ENCODE measurements around the gene OXSR1.
"Not testable (repeated sequence)": the region's sequence is repeated elsewhere in the genome, so short reads cannot be mapped to it uniquely, and the experiment has no call there.

OXSR1 gene

DNA sequence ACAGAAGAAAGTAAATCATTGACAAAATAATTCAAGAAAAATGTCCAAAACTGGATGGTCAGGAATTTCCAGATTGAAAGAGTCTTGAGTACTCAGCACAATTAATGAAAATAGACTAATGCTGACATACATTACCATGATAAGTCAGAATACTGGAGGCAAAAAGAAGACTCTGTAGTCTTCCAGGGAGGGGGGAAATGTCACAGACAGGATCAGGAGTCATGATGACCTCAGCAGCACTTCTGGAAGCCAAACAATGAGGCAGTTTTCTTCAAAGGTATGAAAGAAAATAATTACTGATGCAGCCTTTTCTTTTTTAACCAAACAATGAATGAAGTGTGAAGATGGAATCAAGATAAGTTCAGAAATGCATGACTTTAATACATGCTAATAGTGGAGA lies 70.1 kb downstream of the OXSR1 start:
- no peak for DNase-seq

GRCh38 chr3:38238416-38239008 lies 73.2 kb downstream of the OXSR1 start:
- no peak for DNase-seq

DNA sequence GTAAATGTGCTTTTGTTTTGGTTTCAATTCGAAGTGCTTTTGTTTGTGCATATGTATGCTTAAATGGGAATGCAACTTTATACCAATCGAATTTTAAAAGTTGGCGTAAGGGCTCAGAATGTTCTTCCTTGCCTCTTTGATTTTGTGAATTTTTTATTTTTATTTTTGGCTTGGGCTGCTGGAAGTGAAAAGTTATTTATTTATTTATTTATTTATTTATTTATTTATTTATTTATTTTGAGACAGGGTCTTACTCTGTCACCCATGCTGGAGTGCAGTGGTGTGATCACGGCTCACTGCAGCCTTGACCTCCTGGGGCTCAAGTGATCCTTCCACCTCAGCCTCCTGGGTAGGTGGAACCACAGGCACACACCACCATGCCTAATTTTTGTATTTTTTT lies 77.5 kb downstream of the OXSR1 start:
- DNase-seq: not testable (repeated sequence)

DNA sequence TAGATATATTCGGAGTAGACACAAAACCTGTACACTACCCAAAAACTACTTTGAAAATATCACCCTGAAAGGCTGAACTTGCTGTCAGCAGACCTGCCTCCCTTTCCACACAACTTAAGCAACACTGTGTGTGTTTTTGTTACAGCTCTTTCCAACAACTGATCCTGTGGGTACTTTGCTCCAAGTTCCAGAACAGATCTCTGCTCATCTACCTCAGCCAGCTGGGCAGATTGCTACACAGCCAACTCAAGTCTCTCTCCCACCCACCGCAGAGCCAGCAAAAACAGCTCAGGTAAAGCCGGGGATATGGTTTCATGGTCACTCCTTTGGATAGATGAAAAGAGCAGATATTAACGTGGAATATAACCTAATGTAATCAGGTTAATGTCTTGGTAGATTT lies 80.6 kb downstream of the OXSR1 start:
- no peak for DNase-seq

GRCh38 chr3:38247366-38248035 lies 82.2 kb downstream of the OXSR1 start:
- DNase-seq: no peak

GRCh38 chr3:38250198-38250597 lies 84.9 kb downstream of the OXSR1 start:
- no peak for DNase-seq

GRCh38 chr3:38251197-38251596 lies 85.9 kb downstream of the OXSR1 start:
- DNase-seq: no peak

DNA sequence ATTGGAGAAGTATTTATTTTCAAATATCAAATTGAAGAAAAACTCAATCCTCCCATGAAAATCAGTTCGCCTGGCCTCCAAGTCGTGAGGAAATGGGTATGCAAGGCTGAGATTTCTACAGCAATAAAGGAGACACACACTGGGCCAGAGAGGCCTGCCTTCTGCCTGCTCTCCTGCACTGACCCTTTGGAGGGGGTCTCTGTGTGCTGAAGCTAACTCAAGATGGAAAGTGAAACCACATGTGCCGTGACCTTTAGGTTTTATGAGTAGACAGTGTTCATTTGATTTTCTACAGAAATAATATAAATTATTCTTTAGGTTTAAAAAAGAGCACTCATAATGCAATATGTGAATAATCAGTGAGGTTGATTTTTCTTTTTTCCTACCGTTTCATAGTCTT lies 88.4 kb downstream of the OXSR1 start:
- no peak for DNase-seq

GRCh38 chr3:38254872-38255271 lies 89.5 kb downstream of the OXSR1 start:
- DNase-seq: no peak

DNA sequence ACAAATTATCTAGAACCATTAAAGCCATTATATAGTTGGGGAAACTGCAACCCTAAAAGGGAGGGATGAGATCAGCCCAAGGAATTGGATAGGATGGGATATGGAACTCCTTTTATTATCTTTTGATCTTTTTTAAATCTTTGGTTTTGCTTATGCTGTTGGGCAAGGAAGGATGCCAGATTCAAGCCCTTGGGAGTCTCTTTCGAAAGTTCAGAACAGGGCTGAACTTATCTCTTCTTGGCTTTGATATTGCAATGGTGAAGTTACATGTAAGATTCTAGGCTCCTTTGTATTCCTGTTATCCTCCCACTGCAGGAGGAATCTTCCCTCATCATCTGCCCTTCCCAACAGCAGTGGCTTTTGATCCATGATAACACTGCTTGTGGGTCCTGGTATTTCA lies 90.3 kb downstream of the OXSR1 start:
- no peak for DNase-seq

DNA sequence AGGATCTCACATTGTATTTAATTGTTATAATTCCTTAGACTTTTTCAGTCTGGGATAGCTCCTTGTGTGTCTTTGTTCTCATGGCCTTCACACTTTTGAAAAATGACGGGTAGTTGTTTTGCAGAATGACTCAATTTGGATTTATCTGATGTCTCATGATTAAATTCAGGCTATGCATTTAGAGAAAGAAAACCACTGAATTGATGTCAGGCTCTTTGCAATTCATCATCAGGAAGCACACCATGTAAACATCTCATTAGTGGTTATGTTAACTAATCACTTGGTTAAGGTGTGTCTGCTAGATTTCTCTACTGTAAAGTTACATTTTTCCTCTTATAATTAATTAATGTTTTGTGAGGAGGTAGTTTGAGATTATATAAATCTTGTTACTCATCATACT lies 92.2 kb downstream of the OXSR1 start:
- no peak for DNase-seq

DNA sequence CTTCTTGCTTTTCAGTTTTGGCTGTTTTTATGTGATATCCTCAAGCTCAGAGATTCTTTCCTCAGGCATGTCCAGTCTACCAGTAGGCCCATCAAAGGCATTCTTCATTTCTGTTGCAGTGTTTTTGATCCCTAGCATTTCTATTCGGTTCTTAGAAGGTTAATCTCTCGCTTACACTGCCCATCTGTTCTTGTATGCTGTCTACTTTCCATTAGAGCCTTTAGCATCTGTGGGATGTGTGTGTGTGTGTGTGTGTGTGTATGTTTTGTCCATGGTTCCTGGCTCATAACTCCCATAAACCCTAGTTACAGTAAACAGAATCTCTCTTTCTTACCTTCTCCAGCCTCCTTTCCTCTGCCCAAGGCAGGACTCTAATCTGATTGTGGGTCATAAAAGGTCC lies 95.1 kb downstream of the OXSR1 start:
- DNase-seq: no peak

DNA sequence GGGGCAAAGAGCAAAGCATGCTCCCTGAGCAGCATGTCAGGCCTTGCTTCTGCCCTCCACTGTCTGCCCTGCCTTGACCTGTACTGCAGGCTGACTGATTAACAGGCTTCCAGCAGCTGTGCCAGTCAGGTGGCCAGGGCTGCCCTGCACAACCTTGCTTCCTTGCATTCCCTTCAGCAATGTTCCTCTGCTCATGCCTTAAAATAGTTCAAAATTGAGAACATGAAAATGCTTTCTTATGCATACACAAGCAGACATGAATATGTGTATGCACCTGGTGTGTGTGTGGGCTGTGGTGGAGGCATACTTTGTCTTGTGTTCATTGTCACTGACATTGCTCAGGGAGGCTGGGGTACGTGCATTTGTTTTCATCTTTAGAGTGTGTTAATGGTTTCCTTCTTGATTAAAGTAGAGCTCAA lies 99.0 kb downstream of the OXSR1 start:
- DNase-seq: no peak

DNA sequence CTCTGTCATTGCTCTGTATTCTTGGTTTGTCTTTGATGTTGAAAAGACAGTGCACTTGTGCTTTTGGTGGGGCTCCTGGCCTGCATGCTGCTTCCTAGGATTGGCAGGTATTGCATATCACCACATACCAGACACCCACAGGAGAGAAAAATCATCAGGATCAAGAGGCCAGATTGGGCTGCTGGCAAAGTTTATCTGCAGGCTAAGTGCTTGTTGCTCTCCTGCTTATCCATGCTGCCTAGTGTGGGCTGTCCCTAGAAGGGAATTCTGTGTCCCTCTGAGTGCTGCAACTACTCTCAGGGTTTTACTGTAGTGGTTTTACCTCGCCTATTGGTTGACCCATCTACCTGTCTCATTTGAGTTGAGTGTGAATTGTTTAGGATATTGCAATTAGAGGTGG lies 99.4 kb downstream of the OXSR1 start:
- DNase-seq: no peak

DNA sequence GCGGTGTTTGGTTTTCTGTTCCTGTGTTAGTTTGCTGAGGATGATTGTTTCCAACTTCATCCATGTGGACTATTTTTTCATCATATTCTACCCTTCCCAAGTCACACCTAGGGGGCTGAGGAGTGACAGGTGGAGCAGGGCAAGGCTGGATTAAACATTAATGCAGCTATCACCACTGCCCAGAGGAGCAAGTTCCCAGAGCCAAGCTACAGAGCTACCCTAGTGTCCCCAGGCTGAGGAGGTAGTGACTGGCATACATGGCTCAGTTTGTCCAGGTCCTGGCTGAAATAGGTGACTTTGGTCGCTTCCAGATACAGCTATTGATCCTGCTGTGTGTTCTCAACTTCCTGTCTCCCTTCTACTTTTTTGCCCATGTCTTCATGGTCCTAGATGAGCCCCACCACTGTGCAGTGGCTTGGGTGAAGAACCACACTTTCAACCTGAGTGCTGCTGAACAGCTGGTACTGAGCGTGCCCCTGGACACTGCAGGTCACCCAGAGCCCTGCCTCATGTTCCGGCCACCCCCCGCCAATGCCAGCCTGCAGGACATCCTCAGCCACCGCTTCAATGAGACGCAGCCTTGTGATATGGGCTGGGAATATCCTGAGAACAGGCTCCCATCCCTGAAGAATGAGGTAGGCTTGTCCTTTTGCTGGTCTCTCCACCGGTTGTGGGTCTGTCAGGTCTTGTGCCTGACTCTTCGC lies 100.4 kb downstream of the OXSR1 start, which contains the start of gene SLC22A13:
TSS of gene SLC22A13 (plus strand) at position 209 of the 704 bp plus-strand sequence. CDS start at position 258, 49 bp downstream.
- DNase-seq: no peak

DNA sequence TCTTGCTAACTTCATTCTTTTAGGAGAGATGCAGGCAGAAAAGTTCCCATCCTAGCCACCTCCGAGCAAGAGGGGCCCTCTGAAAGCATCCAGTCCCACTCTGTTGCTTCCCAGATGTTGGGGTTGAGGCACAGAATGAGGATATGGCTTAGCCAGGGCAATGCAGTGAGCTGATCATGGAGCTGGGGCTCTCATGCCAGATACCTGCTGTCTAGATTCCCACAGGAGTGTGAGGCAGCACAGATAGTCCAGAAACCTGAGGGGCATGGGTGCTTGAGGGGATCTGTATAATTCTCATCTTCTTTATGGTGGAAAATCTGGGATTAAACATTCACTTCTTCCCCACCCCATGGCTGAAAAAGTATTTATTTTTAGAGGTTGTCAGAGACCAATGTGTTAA lies 101.5 kb downstream of the OXSR1 start:
- DNase-seq: no peak

DNA sequence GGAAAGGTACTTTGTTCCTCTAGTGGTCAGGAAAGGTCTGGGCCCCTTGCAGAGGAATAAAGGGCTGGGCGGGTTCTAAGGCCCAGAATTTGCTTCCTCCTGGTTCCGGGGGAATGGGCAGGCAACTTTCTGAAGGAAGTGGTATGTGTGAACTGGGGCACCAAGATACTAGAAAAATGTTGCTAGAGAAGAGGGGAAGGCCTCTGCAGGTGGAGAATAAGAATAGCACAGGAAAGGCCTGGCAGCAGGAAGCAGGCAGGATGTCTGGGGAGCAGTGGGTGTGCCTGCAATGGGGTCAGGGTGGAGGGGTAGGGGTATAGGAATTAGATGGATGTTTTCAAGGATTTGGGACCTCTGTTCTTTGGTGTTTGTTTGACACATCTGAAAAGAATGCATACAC lies 102.3 kb downstream of the OXSR1 start:
- DNase-seq: no peak

DNA sequence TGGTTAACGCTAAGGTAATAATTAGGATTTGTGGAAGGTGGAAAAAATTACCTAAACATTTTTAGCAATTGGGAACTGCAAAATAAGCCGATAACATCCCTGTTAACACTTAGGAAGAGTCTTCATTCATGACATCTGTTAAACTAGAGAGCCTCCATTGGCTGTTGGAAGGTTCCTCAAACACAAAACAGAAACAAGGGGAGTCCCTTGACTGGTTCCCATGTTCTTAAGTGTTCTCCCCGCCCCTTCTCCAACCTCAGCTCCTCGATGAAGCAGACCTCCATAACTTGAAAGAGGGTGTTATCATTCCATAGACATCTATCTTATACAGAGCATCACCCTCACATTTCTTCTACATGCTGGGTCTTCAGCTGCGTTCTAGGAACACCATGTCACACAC lies 102.8 kb downstream of the OXSR1 start:
- DNase-seq: no peak

DNA sequence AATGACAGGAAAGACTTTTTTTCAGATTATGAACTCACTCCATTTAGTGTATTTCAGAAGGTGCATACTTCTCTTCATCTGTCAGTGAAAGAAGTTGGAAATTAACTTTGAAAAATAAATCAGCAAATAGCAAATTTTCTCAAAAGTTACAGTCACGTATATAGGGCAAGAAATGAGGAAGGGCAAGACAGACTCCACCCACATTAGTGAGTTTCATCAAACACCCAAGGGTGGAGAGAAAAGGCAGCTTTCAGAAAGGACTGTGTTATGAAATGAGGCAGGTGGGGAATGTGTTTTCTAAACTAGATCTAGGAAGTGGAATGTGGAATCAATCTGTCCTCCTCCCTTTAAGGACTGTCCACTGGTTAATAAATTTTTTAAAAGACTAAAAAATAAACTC lies 103.2 kb downstream of the OXSR1 start:
- DNase-seq: peak; percentile 62

DNA sequence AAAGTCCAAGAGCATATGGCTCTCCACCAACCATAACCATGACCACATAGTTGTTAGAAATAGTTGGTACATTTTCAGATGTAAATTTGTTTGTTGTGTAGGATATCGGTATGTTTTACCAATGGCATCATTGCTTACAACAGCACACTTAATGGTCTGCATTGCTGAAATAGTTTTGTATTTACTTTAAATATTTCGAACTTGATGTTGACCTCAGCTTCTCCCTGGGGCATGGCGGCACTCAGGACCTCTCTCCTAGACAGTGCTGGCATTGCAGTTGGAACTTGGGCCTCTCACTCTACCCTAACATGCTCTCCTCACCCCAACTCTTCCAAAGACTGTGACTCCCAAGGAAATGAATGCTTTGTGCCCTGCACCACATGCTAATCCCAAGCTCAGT lies 105.3 kb downstream of the OXSR1 start:
- no peak for DNase-seq

- DNase-seq: no peak
Observed at GRCh38 chr3:38271553-38271952, 106.2 kb downstream of the OXSR1 start.

DNA sequence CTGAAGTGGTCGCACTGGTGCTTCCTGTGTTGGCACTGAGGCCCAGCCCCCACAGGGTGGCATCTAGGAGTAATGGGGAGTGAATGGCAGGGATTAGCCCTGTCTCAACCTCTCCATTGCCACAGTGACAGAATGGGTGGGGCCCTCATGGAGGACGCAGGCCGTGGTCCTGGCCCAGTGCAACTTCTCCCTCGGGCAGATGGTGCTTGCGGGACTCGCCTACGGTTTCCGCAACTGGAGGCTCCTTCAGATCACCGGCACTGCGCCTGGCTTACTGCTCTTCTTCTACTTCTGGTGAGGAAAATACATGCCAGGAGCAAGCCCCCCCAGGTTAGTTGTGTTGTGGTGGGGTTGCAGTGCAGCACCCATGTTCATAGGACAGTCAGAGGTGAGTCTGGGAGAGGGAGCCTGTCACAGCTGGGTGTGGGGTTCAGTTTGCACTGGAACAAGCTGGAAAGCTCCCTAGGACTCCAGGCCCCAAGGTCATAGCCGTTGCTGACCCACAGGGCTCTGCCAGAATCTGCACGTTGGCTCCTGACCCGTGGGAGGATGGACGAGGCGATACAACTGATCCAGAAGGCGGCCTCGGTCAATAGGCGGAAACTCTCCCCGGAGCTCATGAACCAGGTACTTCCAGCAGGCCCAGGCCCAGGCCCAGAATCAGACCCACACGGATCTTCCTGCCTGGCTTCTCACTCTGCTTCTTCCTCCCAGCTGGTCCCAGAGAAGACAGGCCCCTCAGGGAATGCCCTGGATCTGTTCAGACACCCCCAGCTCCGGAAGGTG lies 109.7 kb downstream of the OXSR1 start:
- no peak for DNase-seq

DNA sequence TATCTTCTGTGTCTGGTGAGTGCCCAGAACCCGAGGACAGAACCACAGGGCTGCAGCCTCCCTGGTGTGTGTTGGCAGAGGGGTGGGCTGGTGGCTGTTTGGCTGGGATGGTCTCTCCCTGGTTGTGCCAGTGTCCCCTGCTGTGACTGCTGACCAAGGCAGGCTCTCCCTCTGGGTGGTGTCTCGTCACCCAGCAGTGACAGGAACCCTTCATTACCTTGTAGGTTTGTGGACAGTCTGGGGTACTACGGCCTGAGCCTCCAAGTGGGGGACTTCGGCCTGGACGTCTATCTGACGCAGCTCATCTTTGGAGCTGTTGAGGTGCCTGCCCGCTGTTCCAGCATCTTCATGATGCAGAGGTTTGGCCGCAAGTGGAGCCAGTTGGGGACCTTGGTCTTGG lies 110.3 kb downstream of the OXSR1 start:
- no peak for DNase-seq
